Kidney (tissue), 14 donors: ENCODE data around the gene CCDC85C. TPM values are rescaled to one million over a fixed set of nuclear protein-coding genes. Genes with fewer than 3 reads are reported as not detected.

Source experiments
- DNase-seq, 5 donors: peaks; one replicate each; pipeline ENCODE4 v3.0.0-alpha.2; 2013 to 2020
- FAIRE-seq: peaks from 2 replicates; lab custom pipeline; 2012; peaks lifted over from hg19 to GRCh38; lab: Jason Lieb, UNC
- H3K27ac ChIP-seq, 2 donors: one replicate each; pipeline ENCODE4 v1.7.0; 2013; ENCODE audit warnings: low read depth in 2 of 2, low read length in 2 of 2, inconsistent platforms in 1 of 2
- H3K27me3 ChIP-seq: one replicate; pipeline ENCODE4 v1.7.1; 2013; ENCODE audit warnings: low read length, inconsistent platforms; ENCODE audit not compliant: control insufficient read depth, insufficient read depth
- H3K36me3 ChIP-seq, 3 donors: one replicate each; pipeline versions ENCODE4 v1.7.0 to v1.7.1; 2013; ENCODE audit warnings: low read length in 3 of 3, control low read depth in 1 of 3, inconsistent platforms in 1 of 3; ENCODE audit not compliant: insufficient read depth in 3 of 3, control insufficient read depth in 2 of 3
- H3K4me1 ChIP-seq, 3 donors: one replicate each; pipeline versions ENCODE4 v1.7.0 to v1.7.1; 2013; ENCODE audit warnings: low read length in 3 of 3, inconsistent platforms in 1 of 3, low read depth in 1 of 3; ENCODE audit not compliant: control insufficient read depth in 2 of 3, insufficient read depth in 2 of 3
- H3K4me3 ChIP-seq, 3 donors: one replicate each; pipeline versions ENCODE4 v1.7.0 to v1.8.1; 2013; ENCODE audit warnings: low read length in 3 of 3, control low read depth in 1 of 3, inconsistent platforms in 1 of 3
- H3K9ac ChIP-seq, 3 donors: one replicate each; pipeline versions ENCODE4 v1.7.0 to v1.7.1; 2013; ENCODE audit warnings: low read length in 3 of 3, control low read depth in 1 of 3, inconsistent platforms in 1 of 3
- H3K9me3 ChIP-seq, 3 donors: one replicate each; pipeline versions ENCODE4 v1.7.0 to v1.7.1; 2013; ENCODE audit warnings: low read length in 3 of 3, control low read depth in 1 of 3, inconsistent platforms in 1 of 3; ENCODE audit not compliant: control insufficient read depth in 2 of 3, insufficient read depth in 1 of 3
- intact Hi-C: fragments of 100-400 bp; cut with DNase I; formaldehyde crosslinking; loops from one replicate; pipeline ENCODE4 v1.11.1; 2022
- polyA plus RNA-seq: library from polyadenylated mRNA; stranded (reverse); fragments of 350-450 nt; fragmentation: Illumina TruSeq; extraction: RNeasy Lipid Tissue Mini Kit (QIAGEN cat#74804); gene quantifications from one replicate; pipeline ENCODE4 v1.2.3, GENCODE V29; 2014; ENCODE audit warnings: low read depth, low replicate concordance; ENCODE audit not compliant: insufficient read depth
- total RNA-seq: library from RNA; stranded (reverse); fragmentation: NEBNext Ultra II Directional; extraction: Animal tissue kit (Norgen Biotek cat#: 25700); gene quantifications from one replicate; pipeline ENCODE4 v1.2.1, GENCODE V29; 2021
- TF ChIP-seq, protein P1 (sequence below): IDR thresholded peaks from 3 replicates; pipeline ENCODE4 v1.5.1; 2012; ENCODE audit warnings: mild to moderate bottlenecking, moderate library complexity, borderline replicate concordance; ENCODE audit not compliant: insufficient read depth; ENCODE audit errors: extremely low read depth
- donor health status: control.
- donor health status: control.
- donor health status: control.
- donor health status: control.
- donor health status: control.
- donor health status: DM: yes; HTN: yes; CAD: no.
- donor health status: Normal renal cell carcinoma (clear cell type).

Gene CCDC85C
- total and polyA plus RNA-seq, 2 donors from 2014 or later, result 14.7 to 21.4 TPM

DNA sequence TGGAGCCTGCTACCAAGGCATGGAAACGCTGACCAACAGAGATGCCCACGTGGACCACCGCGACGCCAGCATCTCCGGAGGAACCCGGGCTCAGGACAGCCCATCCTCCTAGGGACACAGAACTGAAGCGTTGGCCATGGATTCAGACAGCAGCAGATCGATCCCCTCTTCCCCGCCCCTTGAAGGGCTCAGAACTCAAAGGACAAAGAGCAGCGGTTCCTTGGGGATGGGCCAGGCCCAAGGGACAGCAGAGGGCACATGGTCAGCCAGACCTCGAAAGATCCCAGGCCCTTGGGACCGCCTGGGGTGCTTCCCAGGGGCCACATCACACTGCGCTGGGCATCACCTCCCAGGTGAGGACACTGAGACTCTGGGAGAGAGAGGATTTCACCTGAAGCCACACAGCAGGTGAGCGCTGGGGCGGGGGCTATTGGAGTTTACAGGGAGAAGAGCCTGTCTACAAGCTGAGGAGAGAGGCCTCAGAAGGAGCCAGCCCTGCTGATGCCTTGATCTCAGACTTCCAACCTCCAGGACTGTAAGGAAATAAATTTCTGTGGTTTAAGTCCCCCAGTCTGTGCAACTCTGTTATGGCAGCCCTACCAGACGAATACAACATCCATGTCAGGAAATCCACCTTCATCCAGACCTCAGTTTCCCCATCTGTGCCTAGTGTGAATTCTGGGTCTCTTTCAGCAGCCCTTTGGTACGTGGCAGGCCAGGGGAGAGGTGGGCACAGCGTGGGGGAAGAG, 73.4 kb downstream of the CCDC85C start:
- H3K4me3 ChIP-seq, result no peak overlapping the region
- intact Hi-C loops, result no loop called here
- FAIRE-seq (no peak), DNase-seq (no peak)
- no peaks in the 10 kb centered on the region for H3K27me3 ChIP-seq
- no peak overlapping the region for H3K27ac ChIP-seq
- H3K4me1 ChIP-seq, result peaks cover 0 to 1% (median 0%) of the 10 kb centered on the region in 3 donors
- H3K9me3 ChIP-seq, result no peaks in the 10 kb centered on the region
- no peak overlapping the region for H3K9ac ChIP-seq
- H3K36me3 ChIP-seq, result no peaks in the 10 kb centered on the region
- TF ChIP-seq, protein P1, sequence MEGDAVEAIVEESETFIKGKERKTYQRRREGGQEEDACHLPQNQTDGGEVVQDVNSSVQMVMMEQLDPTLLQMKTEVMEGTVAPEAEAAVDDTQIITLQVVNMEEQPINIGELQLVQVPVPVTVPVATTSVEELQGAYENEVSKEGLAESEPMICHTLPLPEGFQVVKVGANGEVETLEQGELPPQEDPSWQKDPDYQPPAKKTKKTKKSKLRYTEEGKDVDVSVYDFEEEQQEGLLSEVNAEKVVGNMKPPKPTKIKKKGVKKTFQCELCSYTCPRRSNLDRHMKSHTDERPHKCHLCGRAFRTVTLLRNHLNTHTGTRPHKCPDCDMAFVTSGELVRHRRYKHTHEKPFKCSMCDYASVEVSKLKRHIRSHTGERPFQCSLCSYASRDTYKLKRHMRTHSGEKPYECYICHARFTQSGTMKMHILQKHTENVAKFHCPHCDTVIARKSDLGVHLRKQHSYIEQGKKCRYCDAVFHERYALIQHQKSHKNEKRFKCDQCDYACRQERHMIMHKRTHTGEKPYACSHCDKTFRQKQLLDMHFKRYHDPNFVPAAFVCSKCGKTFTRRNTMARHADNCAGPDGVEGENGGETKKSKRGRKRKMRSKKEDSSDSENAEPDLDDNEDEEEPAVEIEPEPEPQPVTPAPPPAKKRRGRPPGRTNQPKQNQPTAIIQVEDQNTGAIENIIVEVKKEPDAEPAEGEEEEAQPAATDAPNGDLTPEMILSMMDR, result no peak

DNA sequence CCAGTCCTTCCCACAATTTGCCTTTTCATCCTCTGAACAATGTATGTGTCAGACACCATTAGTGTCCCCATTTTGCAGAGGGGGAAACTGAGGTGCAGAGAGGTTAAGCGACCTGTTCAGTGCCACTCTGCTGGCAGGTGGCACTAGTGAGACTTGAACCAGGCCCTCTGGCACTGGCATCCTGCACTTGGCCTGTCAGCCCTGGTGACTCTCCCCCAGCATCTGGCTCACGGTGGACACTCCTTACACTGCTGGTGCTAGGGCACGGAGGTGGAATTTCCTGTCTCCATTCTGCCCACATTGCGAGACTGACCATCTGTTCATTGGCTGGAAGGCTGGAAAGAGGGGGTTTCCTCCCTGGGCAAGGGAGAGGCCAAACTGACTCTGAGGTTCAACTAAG, 74.1 kb downstream of the CCDC85C start:
- TF ChIP-seq, protein P1, result no peak
- Histone ChIP-seq H3K27ac (no peak overlapping the region), H3K36me3 (no peaks in the 10 kb centered on the region), H3K9ac (no peak overlapping the region), H3K4me1 (peaks cover 0 to 2% (median 0%) of the 10 kb centered on the region in 3 donors), H3K4me3 (no peak overlapping the region), H3K9me3 (no peaks in the 10 kb centered on the region), H3K27me3 (no peaks in the 10 kb centered on the region)
- no peak for DNase-seq
- intact Hi-C loops, result no loop called here
- FAIRE-seq, result no peak

DNA sequence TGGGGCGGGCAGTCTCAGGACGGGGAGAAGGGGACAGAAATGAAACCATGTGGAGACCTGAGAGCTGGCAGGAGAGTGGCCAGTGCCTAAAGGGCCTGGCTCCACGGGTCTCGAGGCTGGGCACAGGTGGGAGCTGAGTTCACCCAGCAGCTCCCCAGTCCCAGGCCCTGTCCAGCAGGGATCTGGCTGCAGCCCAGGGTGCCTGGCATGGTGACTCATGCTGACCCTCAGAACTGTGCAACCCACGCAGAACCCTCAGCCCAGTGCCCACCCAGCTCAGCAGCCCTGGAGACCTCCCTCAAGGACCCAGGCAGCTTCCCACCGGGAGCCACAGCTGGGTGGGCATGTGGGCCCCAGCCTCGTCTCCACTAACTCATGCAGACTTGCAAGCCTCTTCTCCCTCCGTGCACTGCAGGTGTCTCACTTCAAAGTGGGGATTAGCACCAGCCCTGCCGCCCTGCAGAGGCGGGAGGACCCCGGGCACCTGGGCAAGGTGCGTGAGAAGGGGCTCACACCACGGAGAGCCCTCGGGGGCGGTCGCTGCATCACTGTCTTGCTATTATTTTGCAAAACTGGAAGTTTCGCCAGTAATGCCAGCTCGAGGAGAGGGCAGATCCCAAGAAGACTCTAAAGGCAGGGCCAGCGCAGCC, 76.5 kb downstream of the CCDC85C start:
- H3K9ac ChIP-seq, result no peak overlapping the region
- intact Hi-C loops, result no loop called here
- no peak for FAIRE-seq
- no peak overlapping the region for H3K4me3 ChIP-seq
- H3K27ac ChIP-seq, result no peak overlapping the region
- H3K4me1 ChIP-seq, result peaks cover 0 to 10% (median 0%) of the 10 kb centered on the region in 3 donors
- peak in 1 of 5 donors; percentile 66 for DNase-seq
- no peaks in the 10 kb centered on the region for H3K27me3 ChIP-seq
- TF ChIP-seq, protein P1, result no peak
- no peaks in the 10 kb centered on the region for H3K36me3 ChIP-seq
- H3K9me3 ChIP-seq, result no peaks in the 10 kb centered on the region
